Neural cell (in vitro differentiated cells): ENCODE data around the gene DCPS.

Source experiments
- CTCF ChIP-seq: fragments of 450-650 bp; IDR thresholded peaks from 2 replicates; pipeline ENCODE4 v1.5.1; 2014; ENCODE audit warnings: antibody characterized with exemption, mild to moderate bottlenecking, moderate library complexity; ENCODE audit not compliant: poor library complexity, severe bottlenecking
- EP300 ChIP-seq: fragments of 450-650 bp; conservative IDR thresholded peaks from 2 replicates; pipeline ENCODE4 v1.6.1; 2014; ENCODE audit warnings: antibody characterized with exemption, mild to moderate bottlenecking, moderate library complexity; ENCODE audit not compliant: poor library complexity, severe bottlenecking

GRCh38 chr11:126311401-126312291, 7.8 kb downstream of the DCPS start:
- TF ChIP-seq CTCF (no peak), EP300 (no peak)
